Measurements from ENCODE around the gene SYNE1.

GRCh38 chr6:152107973-152108372 lies 529.2 kb downstream of the SYNE1 start:
- TF ChIP-seq CTCF (IDR thresholded peaks at IDR 0.05) (no peak), POLR2A (IDR thresholded peaks at IDR 0.05) (no peak)

Data from heart left ventricle (tissue), 13 donors.